Activated naive CD8-positive, alpha-beta T cell treated with anti-CD3 and anti-CD28 coated beads, Interleukin-2, amount 50 U/mL, for 16 hours (primary cell): Measurements from ENCODE around the gene GMEB1.

Experiments used
- DNase-seq: peaks from one replicate; pipeline ENCODE4 v3.0.0-alpha.2; 2020; ENCODE audit warnings: low read depth, low spot score

GMEB1 gene

GRCh38 chr1:28751315-28752060 lies 82.9 kb downstream of the GMEB1 start:
- DNase-seq: no peak

GRCh38 chr1:28755701-28756100 lies 87.1 kb downstream of the GMEB1 start:
- no peak for DNase-seq

- DNase-seq: no peak
These were observed 88.3 kb downstream of the GMEB1 start for GRCh38 chr1:28756846-28757245.

GRCh38 chr1:28758420-28758819 lies 89.8 kb downstream of the GMEB1 start:
- DNase-seq: no peak

GRCh38 chr1:28759257-28759656 lies 90.7 kb downstream of the GMEB1 start:
- DNase-seq: no peak

- DNase-seq: no peak
These were observed 92.6 kb downstream of the GMEB1 start for GRCh38 chr1:28761189-28761588.

- no peak for DNase-seq
These were observed 98.1 kb downstream of the GMEB1 start for GRCh38 chr1:28766532-28767183.
